T-helper 2 cell treated with Interferon-gamma antibody and Interleukin-4, amounts not matched to agents 5 μg/mL and 100 μg/mL, for 36 hours (primary cell): ENCODE results near the gene JAK3.

Source experiments
- DNase-seq: peaks from one replicate; pipeline ENCODE4 v3.0.0; 2021; ENCODE audit warnings: low spot score
- H3K27ac Mint-ChIP-seq: one replicate; pipeline ENCODE4 v1.8.0; 2021; ENCODE audit warnings: mild to moderate bottlenecking, mixed read lengths
- H3K27me3 Mint-ChIP-seq: one replicate; pipeline ENCODE4 v1.8.0; 2021; ENCODE audit warnings: low read depth, mixed read lengths
- H3K36me3 Mint-ChIP-seq: one replicate; pipeline ENCODE4 v1.8.0; 2021; ENCODE audit warnings: low read depth, mixed read lengths
- H3K4me1 Mint-ChIP-seq: one replicate; pipeline ENCODE4 v1.8.0; 2021; ENCODE audit warnings: low read depth, mixed read lengths
- H3K4me3 Mint-ChIP-seq: one replicate; pipeline ENCODE4 v1.8.0; 2022; ENCODE audit warnings: mild to moderate bottlenecking, moderate library complexity, mixed read lengths
- H3K9me3 Mint-ChIP-seq: one replicate; pipeline ENCODE4 v1.8.0; 2021; ENCODE audit warnings: mixed read lengths

Gene JAK3

DNA sequence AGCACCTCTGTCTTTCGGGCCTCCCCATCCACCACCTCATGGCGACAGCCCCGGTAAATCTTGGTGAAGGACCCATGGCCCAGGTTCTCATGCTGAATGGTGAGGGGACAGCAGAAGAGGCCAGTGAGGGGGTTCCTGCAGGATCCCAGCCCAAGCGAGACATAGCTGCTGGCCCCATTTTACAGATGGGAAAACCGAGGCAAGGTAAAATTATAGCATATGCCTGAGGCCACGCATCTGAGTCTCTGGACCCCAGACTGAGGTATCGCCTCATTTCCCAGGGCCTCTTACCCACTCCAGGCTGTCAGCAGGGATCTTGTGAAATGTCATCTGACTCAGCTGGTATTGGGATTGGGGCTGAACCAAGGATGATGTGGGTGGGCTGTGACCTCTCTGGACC is 9.8 kb downstream of the JAK3 start:
- no peaks in the 10 kb centered on the region for H3K27me3 Mint-ChIP-seq
- DNase-seq, result no peak
- H3K36me3 Mint-ChIP-seq, result peaks cover 77% of the 10 kb centered on the region
- no peaks in the 10 kb centered on the region for H3K9me3 Mint-ChIP-seq
- peaks cover 5% of the 10 kb centered on the region for H3K4me1 Mint-ChIP-seq
- no peak overlapping the region for H3K27ac Mint-ChIP-seq
- H3K4me3 Mint-ChIP-seq, result no peak overlapping the region

DNA sequence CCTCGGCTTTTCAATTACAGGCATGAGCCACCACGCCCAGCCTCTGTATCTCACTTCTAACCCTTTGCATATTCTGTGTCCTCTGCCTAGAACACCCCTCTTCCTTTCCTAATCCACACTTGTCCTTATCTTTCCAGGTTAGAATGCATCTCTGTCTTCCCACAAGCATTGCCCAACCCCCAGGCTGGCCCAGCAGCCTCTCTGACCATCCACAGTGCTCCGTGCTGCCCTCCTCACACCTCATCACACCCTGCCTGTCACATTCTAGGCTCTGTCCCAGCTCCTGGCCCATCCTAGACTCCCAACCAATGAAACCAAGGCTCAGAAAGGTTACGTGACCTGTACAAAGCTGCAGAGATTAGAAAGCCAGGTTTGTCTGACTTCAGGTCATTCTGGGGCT is 11.3 kb downstream of the JAK3 start:
- Mint-ChIP-seq H3K9me3 (peaks cover 3% of the 10 kb centered on the region), H3K4me1 (peaks cover 6% of the 10 kb centered on the region), H3K4me3 (no peak overlapping the region), H3K36me3 (peaks cover 80% of the 10 kb centered on the region), H3K27ac (peak overlapping the region; percentile 19), H3K27me3 (no peaks in the 10 kb centered on the region)
- DNase-seq, result no peak

DNA sequence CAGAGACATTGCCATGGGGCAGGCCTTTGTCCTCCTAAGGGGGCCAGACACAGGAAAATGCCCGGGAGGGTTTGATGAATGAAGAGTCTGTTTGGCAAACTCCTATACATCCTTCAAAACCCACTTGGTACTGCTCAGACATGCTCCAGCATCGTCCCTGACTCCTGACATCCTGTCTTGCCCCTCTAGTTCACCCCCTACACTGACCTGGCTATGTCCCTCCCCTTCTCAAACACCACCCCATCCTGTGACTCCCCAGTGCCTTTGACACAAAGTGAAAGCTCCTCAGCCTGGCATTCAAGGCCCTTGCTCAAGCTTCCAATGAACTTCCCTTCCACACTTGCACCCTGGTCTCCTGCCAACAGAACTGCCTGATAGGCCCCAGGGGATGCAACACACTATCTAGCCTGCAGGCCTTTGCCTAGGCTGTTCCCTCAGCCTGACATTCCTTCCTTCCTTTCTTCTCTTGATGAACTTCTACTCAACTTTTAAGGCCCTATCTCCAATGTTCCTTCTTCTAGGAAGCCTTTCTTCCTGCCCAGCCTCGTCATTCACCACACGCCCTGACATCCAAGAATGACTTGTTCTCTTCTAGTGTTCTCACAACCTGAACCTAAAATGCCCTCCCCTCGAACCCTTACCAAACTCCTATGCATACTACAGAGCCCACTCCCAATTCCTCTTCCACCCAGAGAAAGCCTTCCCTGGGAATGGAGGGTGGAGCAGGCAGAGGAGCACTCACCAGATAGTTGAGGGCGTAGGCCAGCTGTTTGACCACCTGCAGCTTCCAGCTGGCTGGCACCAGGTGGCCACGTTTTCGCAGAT is 12.4 kb downstream of the JAK3 start:
- no peak overlapping the region for H3K4me3 Mint-ChIP-seq
- H3K36me3 Mint-ChIP-seq, result peaks cover 79% of the 10 kb centered on the region
- DNase-seq, result no peak
- H3K27ac Mint-ChIP-seq, result peak overlapping the region; percentile 40
- H3K9me3 Mint-ChIP-seq, result peaks cover 3% of the 10 kb centered on the region
- peaks cover 7% of the 10 kb centered on the region for H3K4me1 Mint-ChIP-seq
- H3K27me3 Mint-ChIP-seq, result no peaks in the 10 kb centered on the region

DNA sequence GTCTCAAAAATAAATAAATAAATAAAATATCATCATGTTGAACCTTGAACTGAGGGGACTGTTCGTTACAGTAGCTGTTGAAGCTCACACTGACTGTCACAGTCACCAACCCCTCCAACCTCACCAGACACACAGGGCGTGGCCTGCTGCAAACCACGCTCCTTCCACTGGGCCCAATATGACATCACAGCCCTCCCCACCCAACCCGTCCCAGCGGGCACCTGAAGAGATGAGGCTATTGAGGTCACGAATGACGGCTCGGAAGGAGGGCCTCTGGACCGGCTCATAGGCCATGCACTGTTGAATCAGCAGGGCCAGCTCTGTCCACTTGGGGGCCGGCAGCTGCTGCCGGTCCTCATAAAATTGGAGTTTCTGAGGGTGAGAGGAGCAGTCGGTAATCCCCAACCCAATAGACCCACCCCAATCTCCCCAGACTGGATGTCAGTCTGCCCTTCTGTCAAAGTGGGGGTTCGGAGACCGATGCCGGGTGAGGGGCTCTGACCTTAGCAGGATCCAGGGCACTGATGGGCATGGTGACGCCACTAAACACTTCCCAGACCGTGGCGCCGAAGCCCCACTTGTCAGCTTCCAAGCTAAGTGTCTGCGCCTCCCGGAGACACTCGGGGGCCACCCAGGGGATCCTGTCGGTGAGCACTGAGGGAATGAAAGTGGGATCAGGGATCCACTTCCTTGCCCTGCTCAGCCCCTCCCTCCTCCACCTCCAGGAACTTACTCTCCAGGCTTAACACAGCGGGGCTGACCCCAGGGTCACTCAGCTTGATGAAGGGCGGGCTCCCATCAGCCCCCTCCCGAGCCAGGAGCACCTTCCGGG is 13.2 kb downstream of the JAK3 start:
- H3K36me3 Mint-ChIP-seq, result peaks cover 81% of the 10 kb centered on the region
- H3K27ac Mint-ChIP-seq, result peak overlapping the region; percentile 40

GRCh38 chr19:17832443-17833208 is 15.2 kb downstream of the JAK3 start:
- peaks cover 9% of the 10 kb centered on the region for H3K4me1 Mint-ChIP-seq
- H3K36me3 Mint-ChIP-seq, result peaks cover 80% of the 10 kb centered on the region
- DNase-seq, result no peak
- no peak overlapping the region for H3K4me3 Mint-ChIP-seq
- H3K27me3 Mint-ChIP-seq, result no peaks in the 10 kb centered on the region
- no peak overlapping the region for H3K27ac Mint-ChIP-seq
- H3K9me3 Mint-ChIP-seq, result peaks cover 3% of the 10 kb centered on the region

More for the DNA sequence above, 13.2 kb downstream of the JAK3 start:
- Mint-ChIP-seq H3K4me3 (no peak overlapping the region), H3K9me3 (peaks cover 3% of the 10 kb centered on the region), H3K27me3 (no peaks in the 10 kb centered on the region), H3K4me1 (peaks cover 9% of the 10 kb centered on the region)
- no peak for DNase-seq

GRCh38 chr19:17831419-17831888 is 16.3 kb downstream of the JAK3 start:
- Mint-ChIP-seq H3K4me1 (peaks cover 9% of the 10 kb centered on the region), H3K9me3 (peaks cover 3% of the 10 kb centered on the region), H3K27me3 (no peaks in the 10 kb centered on the region), H3K36me3 (peaks cover 75% of the 10 kb centered on the region), H3K4me3 (no peak overlapping the region), H3K27ac (no peak overlapping the region)
- DNase-seq, result no peak

DNA sequence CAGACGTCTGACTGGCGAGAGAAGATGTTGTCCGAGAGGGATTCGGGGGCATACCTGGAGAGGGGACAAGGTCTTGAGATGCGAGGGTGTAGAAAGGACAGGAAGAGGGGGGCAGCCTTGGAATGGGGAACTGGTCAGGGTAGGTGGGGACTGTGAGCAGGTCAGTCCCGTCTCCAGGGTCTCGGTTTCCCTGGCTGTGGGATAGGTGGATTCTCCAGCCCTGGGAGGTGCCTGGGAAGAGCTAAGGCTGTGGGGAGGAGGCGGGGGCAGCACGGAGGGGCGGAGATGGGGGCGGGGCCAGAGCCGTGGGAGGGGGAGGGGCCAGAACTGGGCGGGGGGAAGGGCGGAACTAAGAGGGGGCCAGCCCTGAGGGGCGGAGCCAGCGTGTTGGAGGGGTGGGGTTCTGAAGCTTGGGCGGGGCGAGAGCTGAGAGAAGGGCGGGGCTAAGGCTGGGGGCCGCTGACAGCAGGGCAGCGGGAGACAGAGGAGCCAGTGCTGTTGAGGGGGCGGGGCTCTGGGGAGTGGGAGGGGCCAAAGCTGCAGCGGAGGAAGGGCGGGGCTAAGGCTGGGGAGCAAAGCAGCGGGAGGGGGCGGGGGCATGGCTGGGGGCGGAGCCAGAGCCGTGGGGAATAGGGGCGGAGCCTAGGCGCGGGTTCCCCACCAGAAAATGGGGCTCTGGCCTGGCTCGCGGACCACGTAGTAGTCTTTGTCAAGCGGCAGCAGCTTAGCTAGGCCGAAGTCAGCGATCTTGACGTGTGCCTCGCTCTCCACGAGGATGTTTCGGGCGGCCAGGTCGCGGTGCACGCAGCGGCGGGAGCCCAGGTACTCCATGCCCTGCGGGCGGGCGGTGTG is 17.0 kb downstream of the JAK3 start:
- Mint-ChIP-seq H3K4me1 (peaks cover 9% of the 10 kb centered on the region), H3K27me3 (no peaks in the 10 kb centered on the region), H3K4me3 (no peak overlapping the region), H3K36me3 (peaks cover 71% of the 10 kb centered on the region), H3K9me3 (peaks cover 3% of the 10 kb centered on the region), H3K27ac (no peak overlapping the region)
- DNase-seq, result no peak

DNA sequence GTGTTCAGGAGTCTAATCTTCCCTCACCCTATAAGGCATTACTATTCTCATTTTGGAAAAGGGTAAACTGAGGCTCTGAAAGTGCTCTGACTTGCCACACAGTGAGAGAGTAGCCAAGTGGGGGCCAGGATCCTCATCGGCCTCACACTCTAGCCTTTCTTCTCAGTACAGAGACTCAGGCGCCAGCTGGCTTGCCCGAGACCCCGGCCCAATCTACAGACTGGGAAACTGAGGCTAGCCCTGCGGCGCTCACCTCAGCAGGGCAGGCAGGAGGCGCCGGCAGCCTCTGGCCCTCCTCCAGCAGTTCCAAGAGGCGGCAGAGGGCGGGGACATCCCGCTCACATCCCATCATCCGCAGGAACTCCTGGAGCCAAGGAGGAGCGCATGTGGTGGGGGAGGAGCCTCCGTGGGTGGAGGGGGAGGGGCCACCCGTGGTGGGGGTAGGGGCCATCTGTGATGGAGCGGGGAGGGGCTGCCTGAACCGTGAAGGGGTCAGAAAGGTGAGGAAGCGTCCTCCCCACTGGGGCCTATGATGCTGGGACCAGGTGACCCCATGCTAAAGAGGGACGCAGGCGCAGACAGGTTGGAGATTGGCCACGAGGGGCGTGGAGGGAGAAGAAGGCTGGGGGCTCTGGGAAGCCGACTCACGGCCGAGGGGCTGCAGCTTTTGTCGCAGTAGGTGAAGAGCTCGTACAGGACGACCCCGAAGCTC is 17.8 kb downstream of the JAK3 start:
- H3K27ac Mint-ChIP-seq, result no peak overlapping the region
- no peak overlapping the region for H3K4me3 Mint-ChIP-seq
- no peak for DNase-seq
- peaks cover 68% of the 10 kb centered on the region for H3K36me3 Mint-ChIP-seq
- H3K4me1 Mint-ChIP-seq, result peaks cover 4% of the 10 kb centered on the region
- no peaks in the 10 kb centered on the region for H3K27me3 Mint-ChIP-seq
- H3K9me3 Mint-ChIP-seq, result peaks cover 3% of the 10 kb centered on the region

DNA sequence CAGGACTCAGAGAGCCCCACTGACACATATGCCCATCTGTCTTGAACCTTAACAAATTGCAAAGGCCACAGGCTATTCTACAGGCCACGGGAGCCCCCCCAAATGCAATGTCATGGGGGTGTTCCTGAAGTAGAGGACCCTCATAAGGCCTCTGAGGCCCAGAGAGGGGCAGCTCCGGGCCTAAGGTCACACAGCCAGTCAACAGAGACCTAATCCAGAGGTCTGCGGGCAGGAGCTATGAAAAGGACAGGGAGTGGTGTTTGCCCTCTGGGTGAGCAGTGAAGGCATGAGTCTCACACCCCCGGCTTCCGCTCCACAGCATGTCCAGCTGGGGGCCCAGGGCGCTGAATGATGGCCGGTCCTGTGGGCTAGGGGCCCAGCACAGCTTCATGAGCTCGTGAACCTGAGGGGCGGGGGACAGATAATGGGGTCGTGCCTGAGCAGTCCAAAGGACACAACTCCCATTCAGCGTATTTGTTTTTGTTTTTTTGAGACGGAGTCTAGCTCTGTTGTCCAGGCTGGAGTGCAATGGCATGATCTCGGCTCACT is 21.2 kb downstream of the JAK3 start:
- no peak overlapping the region for H3K4me3 Mint-ChIP-seq
- no peak for DNase-seq
- peaks cover 2% of the 10 kb centered on the region for H3K4me1 Mint-ChIP-seq
- no peaks in the 10 kb centered on the region for H3K27me3 Mint-ChIP-seq
- H3K27ac Mint-ChIP-seq, result no peak overlapping the region
- peaks cover 40% of the 10 kb centered on the region for H3K36me3 Mint-ChIP-seq
- no peaks in the 10 kb centered on the region for H3K9me3 Mint-ChIP-seq

GRCh38 chr19:17824339-17824738 is 23.4 kb downstream of the JAK3 start:
- Mint-ChIP-seq H3K4me3 (no peak overlapping the region), H3K9me3 (no peaks in the 10 kb centered on the region), H3K27me3 (no peaks in the 10 kb centered on the region), H3K4me1 (no peaks in the 10 kb centered on the region), H3K36me3 (peaks cover 23% of the 10 kb centered on the region), H3K27ac (no peak overlapping the region)
- no peak for DNase-seq

GRCh38 chr19:17821190-17821589 is 26.6 kb downstream of the JAK3 start, which contains the start of gene INSL3:
Gene INSL3, minus strand, starts transcription at chr19:17821519. Its CDS starts 13 bp downstream, at chr19:17821506.
- Mint-ChIP-seq H3K27ac (no peak within 1 kb of the TSS), H3K4me1 (no peaks in the 10 kb centered on the region), H3K36me3 (peaks cover 7% of the 10 kb centered on the region), H3K27me3 (no peaks in the 10 kb centered on the region), H3K4me3 (no peak within 1 kb of the TSS), H3K9me3 (no peaks in the 10 kb centered on the region)
- DNase-seq, result no peak

GRCh38 chr19:17817668-17818363 is 30.0 kb downstream of the JAK3 start:
- H3K4me1 Mint-ChIP-seq, result no peaks in the 10 kb centered on the region
- H3K9me3 Mint-ChIP-seq, result no peaks in the 10 kb centered on the region
- no peaks in the 10 kb centered on the region for H3K36me3 Mint-ChIP-seq
- no peak for DNase-seq
- H3K27me3 Mint-ChIP-seq, result no peaks in the 10 kb centered on the region
- H3K27ac Mint-ChIP-seq, result no peak overlapping the region
- no peak overlapping the region for H3K4me3 Mint-ChIP-seq
